ENCODE data around the gene ST8SIA1.

The ST8SIA1 gene

GRCh38 chr12:22217556-22217955 is 117.0 kb downstream of the ST8SIA1 start:
- no peak overlapping the region for H3K4me3 ChIP-seq (ENCODE audit: low read length)
- no peaks in the 10 kb centered on the region for H3K36me3 ChIP-seq (ENCODE audit: control insufficient read depth, insufficient read depth, low read length)
- no peak overlapping the region for H3K27ac ChIP-seq (ENCODE audit: low read depth, low read length)
- no peaks in the 10 kb centered on the region for H3K27me3 ChIP-seq (ENCODE audit: control insufficient read depth, insufficient read depth, low read length)
- H3K4me1 ChIP-seq (ENCODE audit: control insufficient read depth, insufficient read depth, low read length), result no peaks in the 10 kb centered on the region
- no peak overlapping the region for H3K9ac ChIP-seq (ENCODE audit: low read length)

GRCh38 chr12:22215467-22216253 is 118.8 kb downstream of the ST8SIA1 start:
- no peaks in the 10 kb centered on the region for H3K4me1 ChIP-seq (ENCODE audit: control insufficient read depth, insufficient read depth, low read length)
- no peak overlapping the region for H3K4me3 ChIP-seq (ENCODE audit: low read length)
- no peak overlapping the region for H3K9ac ChIP-seq (ENCODE audit: low read length)
- no peaks in the 10 kb centered on the region for H3K27me3 ChIP-seq (ENCODE audit: control insufficient read depth, insufficient read depth, low read length)
- no peak overlapping the region for H3K27ac ChIP-seq (ENCODE audit: low read depth, low read length)
- H3K36me3 ChIP-seq (ENCODE audit: control insufficient read depth, insufficient read depth, low read length), result no peaks in the 10 kb centered on the region

- H3K4me3 ChIP-seq (ENCODE audit: low read length), result no peak overlapping the region
Observed at GRCh38 chr12:22211128-22211527, 123.4 kb downstream of the ST8SIA1 start.

GRCh38 chr12:22209422-22209821 is 125.1 kb downstream of the ST8SIA1 start:
- Histone ChIP-seq H3K4me3 (ENCODE audit: low read length) (no peak overlapping the region), H3K9ac (ENCODE audit: low read length) (no peak overlapping the region), H3K27me3 (ENCODE audit: control insufficient read depth, insufficient read depth, low read length) (no peaks in the 10 kb centered on the region), H3K4me1 (ENCODE audit: control insufficient read depth, insufficient read depth, low read length) (no peaks in the 10 kb centered on the region), H3K27ac (ENCODE audit: low read depth, low read length) (no peak overlapping the region), H3K36me3 (ENCODE audit: control insufficient read depth, insufficient read depth, low read length) (no peaks in the 10 kb centered on the region)

More at GRCh38 chr12:22211128-22211527, 123.4 kb downstream of the ST8SIA1 start:
- Histone ChIP-seq H3K27ac (ENCODE audit: low read depth, low read length) (no peak overlapping the region), H3K4me1 (ENCODE audit: control insufficient read depth, insufficient read depth, low read length) (no peaks in the 10 kb centered on the region), H3K9ac (ENCODE audit: low read length) (no peak overlapping the region), H3K27me3 (ENCODE audit: control insufficient read depth, insufficient read depth, low read length) (no peaks in the 10 kb centered on the region), H3K36me3 (ENCODE audit: control insufficient read depth, insufficient read depth, low read length) (no peaks in the 10 kb centered on the region)

GRCh38 chr12:22206111-22206728 is 128.3 kb downstream of the ST8SIA1 start:
- Histone ChIP-seq H3K27ac (ENCODE audit: low read depth, low read length) (no peak overlapping the region), H3K36me3 (ENCODE audit: control insufficient read depth, insufficient read depth, low read length) (no peaks in the 10 kb centered on the region), H3K27me3 (ENCODE audit: control insufficient read depth, insufficient read depth, low read length) (no peaks in the 10 kb centered on the region)

GRCh38 chr12:22204391-22204790 is 130.1 kb downstream of the ST8SIA1 start:
- no peak overlapping the region for H3K4me3 ChIP-seq (ENCODE audit: low read length)
- no peak overlapping the region for H3K27ac ChIP-seq (ENCODE audit: low read depth, low read length)
- H3K9ac ChIP-seq (ENCODE audit: low read length), result no peak overlapping the region
- H3K27me3 ChIP-seq (ENCODE audit: control insufficient read depth, insufficient read depth, low read length), result no peaks in the 10 kb centered on the region
- no peaks in the 10 kb centered on the region for H3K4me1 ChIP-seq (ENCODE audit: control insufficient read depth, insufficient read depth, low read length)
- no peaks in the 10 kb centered on the region for H3K36me3 ChIP-seq (ENCODE audit: control insufficient read depth, insufficient read depth, low read length)

More at GRCh38 chr12:22206111-22206728, 128.3 kb downstream of the ST8SIA1 start:
- H3K4me3 ChIP-seq (ENCODE audit: low read length), result no peak overlapping the region
- no peak overlapping the region for H3K9ac ChIP-seq (ENCODE audit: low read length)
- no peaks in the 10 kb centered on the region for H3K4me1 ChIP-seq (ENCODE audit: control insufficient read depth, insufficient read depth, low read length)

- Histone ChIP-seq H3K9ac (ENCODE audit: low read length) (no peak overlapping the region), H3K27ac (ENCODE audit: low read depth, low read length) (no peak overlapping the region)
Observed at GRCh38 chr12:22202847-22203246, 131.7 kb downstream of the ST8SIA1 start.

GRCh38 chr12:22201101-22201500 is 133.4 kb downstream of the ST8SIA1 start:
- Histone ChIP-seq H3K9ac (ENCODE audit: low read length) (no peak overlapping the region), H3K4me3 (ENCODE audit: low read length) (no peak overlapping the region), H3K36me3 (ENCODE audit: control insufficient read depth, insufficient read depth, low read length) (no peaks in the 10 kb centered on the region), H3K27me3 (ENCODE audit: control insufficient read depth, insufficient read depth, low read length) (no peaks in the 10 kb centered on the region), H3K4me1 (ENCODE audit: control insufficient read depth, insufficient read depth, low read length) (no peaks in the 10 kb centered on the region), H3K27ac (ENCODE audit: low read depth, low read length) (no peak overlapping the region)

More at GRCh38 chr12:22202847-22203246, 131.7 kb downstream of the ST8SIA1 start:
- Histone ChIP-seq H3K36me3 (ENCODE audit: control insufficient read depth, insufficient read depth, low read length) (no peaks in the 10 kb centered on the region), H3K27me3 (ENCODE audit: control insufficient read depth, insufficient read depth, low read length) (no peaks in the 10 kb centered on the region), H3K4me3 (ENCODE audit: low read length) (no peak overlapping the region), H3K4me1 (ENCODE audit: control insufficient read depth, insufficient read depth, low read length) (no peaks in the 10 kb centered on the region)

- no peaks in the 10 kb centered on the region for H3K36me3 ChIP-seq (ENCODE audit: control insufficient read depth, insufficient read depth, low read length)
Observed at GRCh38 chr12:22196236-22196635, 138.3 kb downstream of the ST8SIA1 start.

GRCh38 chr12:22190969-22191368 is 143.5 kb downstream of the ST8SIA1 start:
- no peaks in the 10 kb centered on the region for H3K4me1 ChIP-seq (ENCODE audit: control insufficient read depth, insufficient read depth, low read length)
- no peak overlapping the region for H3K27ac ChIP-seq (ENCODE audit: low read depth, low read length)
- no peak overlapping the region for H3K9ac ChIP-seq (ENCODE audit: low read length)

More at GRCh38 chr12:22196236-22196635, 138.3 kb downstream of the ST8SIA1 start:
- Histone ChIP-seq H3K27ac (ENCODE audit: low read depth, low read length) (no peak overlapping the region), H3K27me3 (ENCODE audit: control insufficient read depth, insufficient read depth, low read length) (no peaks in the 10 kb centered on the region), H3K4me1 (ENCODE audit: control insufficient read depth, insufficient read depth, low read length) (no peaks in the 10 kb centered on the region), H3K9ac (ENCODE audit: low read length) (no peak overlapping the region), H3K4me3 (ENCODE audit: low read length) (no peak overlapping the region)

GRCh38 chr12:22188431-22188830 is 146.1 kb downstream of the ST8SIA1 start:
- Histone ChIP-seq H3K4me1 (ENCODE audit: control insufficient read depth, insufficient read depth, low read length) (no peaks in the 10 kb centered on the region), H3K36me3 (ENCODE audit: control insufficient read depth, insufficient read depth, low read length) (no peaks in the 10 kb centered on the region), H3K27me3 (ENCODE audit: control insufficient read depth, insufficient read depth, low read length) (no peaks in the 10 kb centered on the region), H3K9ac (ENCODE audit: low read length) (no peak overlapping the region), H3K4me3 (ENCODE audit: low read length) (no peak overlapping the region), H3K27ac (ENCODE audit: low read depth, low read length) (no peak overlapping the region)

More at GRCh38 chr12:22190969-22191368, 143.5 kb downstream of the ST8SIA1 start:
- Histone ChIP-seq H3K27me3 (ENCODE audit: control insufficient read depth, insufficient read depth, low read length) (no peaks in the 10 kb centered on the region), H3K36me3 (ENCODE audit: control insufficient read depth, insufficient read depth, low read length) (no peaks in the 10 kb centered on the region), H3K4me3 (ENCODE audit: low read length) (no peak overlapping the region)

- Histone ChIP-seq H3K27ac (ENCODE audit: low read depth, low read length) (no peak overlapping the region), H3K36me3 (ENCODE audit: control insufficient read depth, insufficient read depth, low read length) (no peaks in the 10 kb centered on the region), H3K4me1 (ENCODE audit: control insufficient read depth, insufficient read depth, low read length) (no peaks in the 10 kb centered on the region), H3K4me3 (ENCODE audit: low read length) (no peak overlapping the region), H3K27me3 (ENCODE audit: control insufficient read depth, insufficient read depth, low read length) (no peaks in the 10 kb centered on the region), H3K9ac (ENCODE audit: low read length) (no peak overlapping the region)
Observed at GRCh38 chr12:22180705-22181104, 153.8 kb downstream of the ST8SIA1 start.
